GM18508 (cell line): ENCODE data around the gene SAMD4A.

ENCODE experiments used
- ATAC-seq: cut with Tn5 transposase; IDR thresholded peaks from one replicate; pipeline ENCODE4 v1.9.1; 2021; ENCODE audit warnings: moderate number of reproducible peaks; ENCODE audit not compliant: insufficient read depth, unreplicated experiment

The SAMD4A gene

DNA sequence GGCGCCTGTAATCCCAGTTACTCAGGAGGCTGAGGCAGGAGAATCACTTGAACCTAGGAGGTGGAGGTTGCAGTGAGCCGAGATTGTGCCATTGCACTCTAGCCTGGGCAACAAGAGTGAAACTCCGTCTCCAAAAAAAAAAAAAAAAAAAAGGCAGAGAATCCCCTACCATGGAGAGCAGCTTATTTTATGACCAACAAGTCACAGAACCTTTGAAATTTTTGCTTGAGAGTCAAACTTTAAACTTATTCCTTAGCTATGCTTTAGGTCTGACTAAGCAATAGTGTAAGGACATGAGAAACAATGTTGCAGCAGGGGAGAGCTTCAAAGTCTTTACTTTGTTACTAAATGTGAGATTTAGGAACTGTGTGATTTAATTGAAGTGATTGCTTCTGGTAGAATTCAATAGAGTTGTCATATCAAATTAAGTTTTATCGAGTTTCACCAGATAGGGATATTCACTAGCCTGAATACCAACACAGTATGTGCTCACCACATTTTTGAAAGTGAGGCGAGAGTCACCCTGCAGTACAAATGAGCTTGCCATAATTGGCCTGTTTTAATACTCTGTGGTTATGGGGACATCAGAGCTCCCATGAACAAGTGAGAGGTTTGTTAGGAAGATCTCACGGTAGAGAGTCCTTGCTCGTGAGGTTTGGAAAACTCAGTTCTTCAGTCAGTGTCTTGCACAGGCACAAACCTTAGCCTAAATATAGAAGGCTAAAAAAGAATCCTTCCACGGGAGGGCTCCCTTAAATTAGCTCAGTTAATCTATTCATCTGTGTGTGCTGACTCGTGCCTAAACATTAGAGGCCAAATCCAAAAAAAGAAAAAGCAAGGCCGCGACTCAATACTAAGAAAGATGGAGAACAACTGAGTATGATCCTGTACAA, 108.6 kb downstream of the SAMD4A start:
- ATAC-seq = no peak

DNA sequence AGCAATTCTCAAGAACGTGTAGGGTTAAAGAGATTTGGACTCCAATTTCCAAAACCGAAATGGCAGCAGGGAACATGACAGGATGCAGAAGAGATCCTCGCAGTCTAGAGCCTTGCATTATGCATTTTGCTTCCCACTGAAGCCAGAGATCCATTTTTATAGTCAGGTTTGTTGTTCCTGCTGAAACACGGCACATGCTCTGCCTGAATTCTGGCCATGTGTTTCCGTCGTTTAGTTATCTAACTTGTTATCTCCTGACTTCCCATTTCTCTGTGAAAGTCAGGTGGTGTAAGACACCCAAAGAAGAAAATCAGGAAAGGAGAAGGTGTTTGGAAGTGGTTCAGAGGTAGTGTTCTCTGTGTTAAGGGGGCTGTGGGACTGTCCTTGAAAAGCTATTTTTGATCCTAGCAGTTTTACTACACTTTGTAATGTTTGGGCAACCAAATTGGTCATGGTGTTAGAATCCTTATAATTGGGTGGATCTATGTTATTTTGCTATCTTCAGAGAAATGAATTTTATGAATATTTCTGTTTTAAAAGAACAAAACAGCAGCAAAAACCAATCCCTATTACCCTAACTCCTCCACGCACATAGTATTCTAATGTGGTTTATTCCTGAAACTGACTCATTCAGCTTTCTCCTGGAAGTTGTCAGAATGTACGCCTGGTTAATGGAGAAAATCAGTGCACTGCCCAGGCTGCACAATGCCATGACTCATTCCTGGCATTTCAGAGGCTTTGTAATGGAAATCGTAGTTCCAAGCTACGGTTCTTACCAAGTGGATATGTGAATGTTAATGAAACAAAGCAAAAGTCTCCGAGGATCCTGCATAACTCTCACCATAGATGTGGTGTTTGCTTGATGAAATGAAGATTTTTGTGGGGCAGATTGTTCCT, 110.1 kb downstream of the SAMD4A start:
- ATAC-seq = no peak

GRCh38 chr14:54680651-54681050, 113.7 kb downstream of the SAMD4A start:
- ATAC-seq = no peak

- ATAC-seq = no peak
Observed at GRCh38 chr14:54681811-54682261, 114.9 kb downstream of the SAMD4A start.

DNA sequence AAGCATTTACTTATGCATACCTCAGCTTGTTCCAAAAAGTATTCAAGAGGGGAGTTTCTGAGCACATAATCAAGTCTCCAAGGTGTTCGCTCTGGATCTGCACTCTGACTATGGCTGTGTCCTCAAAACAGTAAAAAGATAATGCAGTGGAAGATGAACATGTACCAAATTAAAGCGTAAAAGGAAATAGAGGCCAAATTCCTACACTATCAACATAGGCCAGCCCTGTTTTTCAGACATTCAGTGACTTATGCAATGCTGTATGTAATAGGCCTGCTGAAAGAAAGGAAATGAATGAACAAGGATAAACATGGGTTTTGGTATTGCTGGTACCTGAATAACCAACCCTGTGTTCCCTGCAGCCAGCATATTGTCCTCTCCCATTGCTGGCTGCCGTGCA, 115.7 kb downstream of the SAMD4A start:
- no peak for ATAC-seq

GRCh38 chr14:54683882-54684794, 117.2 kb downstream of the SAMD4A start:
- no peak for ATAC-seq

DNA sequence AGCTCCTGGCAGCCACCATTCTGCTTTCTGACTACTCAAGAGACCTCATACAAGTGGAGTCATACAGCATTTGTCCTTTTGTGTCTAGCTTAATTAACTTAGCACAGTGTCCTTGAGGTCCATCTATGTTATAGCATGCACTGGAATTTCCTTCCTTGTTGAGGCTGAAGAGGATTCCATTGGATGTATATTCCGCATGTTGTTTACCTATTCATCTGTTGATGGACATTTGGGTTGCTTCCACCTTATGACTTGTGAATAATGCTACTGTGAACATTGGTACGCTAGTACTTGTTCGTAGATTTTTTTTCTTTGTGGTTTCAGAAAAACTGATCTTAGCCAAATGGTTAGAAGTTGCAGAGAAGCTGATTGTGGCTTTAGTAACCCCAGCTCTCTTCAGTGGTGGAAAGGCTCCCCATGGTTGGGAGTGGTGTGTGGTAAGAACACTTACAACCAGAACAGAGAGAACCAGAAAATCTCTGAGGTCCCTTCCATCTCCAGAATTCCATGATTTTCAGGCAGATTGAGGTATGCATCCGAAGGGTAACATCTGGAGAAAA, 118.4 kb downstream of the SAMD4A start:
- no peak for ATAC-seq

GRCh38 chr14:54686219-54686870, 119.4 kb downstream of the SAMD4A start:
- no peak for ATAC-seq

DNA sequence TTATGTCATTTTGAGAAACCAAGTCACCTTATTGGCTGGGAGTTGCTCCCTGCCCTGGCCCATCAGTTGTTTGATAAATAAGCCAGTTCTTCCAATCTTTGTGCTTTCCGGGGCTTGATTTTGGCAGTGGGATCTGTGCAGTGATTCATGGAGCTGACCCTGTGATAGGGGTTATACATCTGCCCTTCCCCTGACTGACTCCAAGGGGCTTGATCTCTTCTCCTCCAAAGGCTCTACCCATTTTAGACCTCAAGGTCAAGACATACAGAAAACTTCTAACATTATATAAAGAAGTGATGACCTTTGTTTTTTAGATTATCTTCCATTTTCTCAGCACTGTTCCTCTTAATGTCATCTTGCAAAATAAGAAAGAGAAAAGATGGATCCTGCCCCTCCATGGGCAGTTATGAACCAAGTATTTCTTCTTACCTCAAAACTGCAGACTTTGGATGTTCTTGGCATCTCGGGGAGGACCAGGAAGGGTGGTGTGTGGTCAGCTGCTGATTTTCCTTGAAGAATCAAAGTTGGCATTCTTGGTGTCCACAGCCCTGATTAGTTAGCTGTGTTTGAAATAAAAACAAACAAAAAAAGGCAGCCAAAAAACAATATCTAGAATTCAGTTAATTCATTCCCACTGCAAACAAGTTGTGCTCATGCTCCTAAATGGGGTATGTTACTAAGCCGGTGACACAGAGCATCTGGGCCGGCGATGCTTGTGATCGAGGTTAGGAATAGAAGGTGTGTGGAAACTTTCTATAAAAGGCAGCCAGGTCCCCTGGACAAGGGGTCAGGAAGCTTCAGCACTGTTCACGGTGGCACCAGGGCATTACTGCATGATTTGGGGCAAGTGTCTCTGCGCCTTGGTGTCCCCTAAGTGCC, 120.2 kb downstream of the SAMD4A start:
- ATAC-seq = no peak

DNA sequence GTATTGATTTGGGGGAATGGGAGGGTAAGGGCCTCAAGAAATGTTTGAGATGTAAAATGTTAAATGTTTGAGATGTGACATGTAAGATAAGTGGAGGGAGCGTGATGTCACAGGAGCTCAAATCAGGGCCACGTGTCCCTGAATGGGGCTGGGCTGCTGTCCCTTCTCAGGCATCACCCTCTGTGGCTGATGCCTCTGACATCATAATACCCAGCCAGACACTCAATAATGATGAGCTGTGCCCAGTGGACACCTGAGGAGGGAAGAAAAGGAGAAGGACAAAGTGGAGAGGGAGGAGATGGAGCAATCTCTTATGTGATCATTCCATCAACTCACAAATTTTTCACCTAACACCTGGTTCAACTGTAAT, 120.8 kb downstream of the SAMD4A start:
- ATAC-seq = no peak

GRCh38 chr14:54688229-54688628, 121.3 kb downstream of the SAMD4A start:
- ATAC-seq = no peak

DNA sequence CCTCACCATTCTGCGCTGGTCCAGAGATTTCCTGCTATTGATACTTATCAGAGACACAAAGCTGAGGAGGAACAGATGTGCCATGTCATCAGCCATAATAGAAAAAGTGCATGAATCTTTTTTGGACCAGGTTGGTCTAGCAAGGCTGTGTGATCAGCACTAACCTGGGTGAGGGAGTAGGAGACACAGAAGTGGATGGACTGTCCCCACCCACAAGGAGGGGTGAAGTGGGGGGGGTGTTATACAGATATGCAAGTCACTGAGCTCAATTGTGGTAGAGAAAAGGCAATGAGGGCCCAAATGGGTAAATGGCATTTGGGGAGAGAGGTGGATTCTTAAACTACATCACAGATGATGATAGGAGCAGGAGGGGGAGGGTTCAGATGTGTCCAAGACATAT, 123.0 kb downstream of the SAMD4A start:
- ATAC-seq = no peak

- no peak for ATAC-seq
Observed at GRCh38 chr14:54690887-54691286, 124.0 kb downstream of the SAMD4A start.

- no peak for ATAC-seq
Observed at GRCh38 chr14:54691525-54692283, 124.8 kb downstream of the SAMD4A start.

DNA sequence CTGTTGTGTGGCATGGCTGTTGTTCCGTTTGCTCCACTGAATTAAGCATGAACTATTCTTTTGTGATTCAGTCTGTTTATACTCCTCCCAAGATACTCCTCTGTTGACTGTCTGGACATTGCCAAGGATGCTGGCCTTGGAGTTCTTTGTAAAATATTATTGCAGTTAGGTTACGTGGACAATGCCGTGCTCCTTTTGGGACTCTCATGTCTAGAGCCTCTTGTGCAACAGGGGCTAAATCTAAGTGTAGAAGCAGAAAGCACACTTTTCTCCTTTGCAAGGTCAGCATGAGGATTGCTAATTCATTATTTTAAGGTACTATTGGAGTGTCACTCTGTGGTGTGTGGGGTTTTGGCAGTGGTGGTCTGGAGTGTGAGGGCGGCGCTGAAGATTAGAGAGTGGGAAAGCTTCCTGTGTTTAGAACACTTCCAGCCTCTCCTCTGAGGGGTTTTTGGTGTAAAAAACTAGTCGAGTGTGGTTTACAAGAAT, 125.4 kb downstream of the SAMD4A start:
- ATAC-seq = no peak

- ATAC-seq = no peak
Observed at GRCh38 chr14:54693761-54694160, 126.8 kb downstream of the SAMD4A start.

DNA sequence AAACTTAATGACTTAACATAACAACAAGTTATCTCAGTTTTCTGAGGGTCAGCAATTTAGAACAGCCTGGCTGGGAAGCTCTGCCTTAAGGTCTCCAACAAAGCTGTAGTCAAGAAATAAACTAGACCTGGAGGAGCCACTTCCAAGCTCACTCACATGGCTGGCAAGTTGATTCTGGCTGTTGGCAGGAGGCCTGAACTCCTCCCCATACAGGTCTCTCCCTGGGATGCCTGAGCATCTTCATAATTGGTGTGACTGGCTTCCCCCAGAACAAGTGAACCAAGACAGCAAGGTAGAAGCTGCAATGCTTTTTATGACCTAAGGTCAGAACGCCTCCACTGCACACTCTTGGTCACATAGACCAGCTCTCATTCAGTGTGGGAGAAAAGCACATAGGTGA, 128.3 kb downstream of the SAMD4A start:
- ATAC-seq = no peak

DNA sequence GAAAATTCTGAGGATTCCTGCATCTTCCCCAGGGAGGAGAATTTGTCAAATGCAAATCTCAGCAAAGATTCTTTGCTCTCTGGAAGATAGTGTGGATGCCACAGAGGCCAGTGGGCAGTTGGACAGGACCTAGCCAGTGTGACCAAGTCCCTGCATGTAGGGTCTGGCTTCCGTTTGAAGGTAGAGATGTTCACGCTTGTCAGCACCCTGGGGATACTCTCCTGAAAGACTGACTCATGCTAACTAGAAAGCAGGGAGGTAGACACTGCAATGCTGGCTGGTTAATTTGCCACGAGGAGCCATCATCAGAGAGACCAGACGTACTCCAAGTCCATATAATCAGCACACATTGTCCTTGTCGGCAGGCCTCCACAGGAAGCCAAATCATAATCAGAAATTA, 130.1 kb downstream of the SAMD4A start:
- ATAC-seq = no peak
